GM23338 (cell line): ENCODE results near the gene WSCD2. TPM values are rescaled to one million over a fixed set of nuclear protein-coding genes. Genes with fewer than 3 reads are reported as not detected.

Experiments
- ATAC-seq: fragments of 200-7000 bp; cut with Tn5 transposase; 3 replicates; pipeline ENCODE4 v1.9.1; 2020
- DNase-seq: peaks from one replicate; pipeline ENCODE4 v3.0.0-alpha.2; 2015; ENCODE audit warnings: low spot score
- H2AFZ ChIP-seq: fragments of 200-600 bp; sonication (generic); 2 replicates; pipeline ENCODE4 v1.8.0; 2016; ENCODE audit warnings: antibody characterized with exemption, mild to moderate bottlenecking, moderate library complexity
- H3F3A ChIP-seq: fragments of 200-600 bp; sonication (generic); replicated peaks from 2 replicates; pipeline ENCODE4 v1.8.0; 2017; ENCODE audit warnings: antibody characterized with exemption, mixed run types, low read depth
- H3K27ac ChIP-seq: fragments of 200-600 bp; sonication (generic); 2 replicates; pipeline ENCODE4 v1.6.1; 2016; ENCODE audit warnings: low read depth
- H3K27me3 ChIP-seq: fragments of 200-600 bp; sonication (generic); 2 replicates; pipeline ENCODE4 v1.8.0; 2016; ENCODE audit warnings: mild to moderate bottlenecking, mixed run types, moderate library complexity; ENCODE audit not compliant: insufficient read depth
- H3K36me3 ChIP-seq: fragments of 200-600 bp; sonication (generic); 2 replicates; pipeline ENCODE4 v1.8.0; 2016; ENCODE audit warnings: mild to moderate bottlenecking; ENCODE audit not compliant: insufficient read depth
- H3K4me1 ChIP-seq: fragments of 200-600 bp; sonication (generic); 2 replicates; pipeline ENCODE4 v1.8.0; 2016; ENCODE audit warnings: mild to moderate bottlenecking, moderate library complexity; ENCODE audit not compliant: insufficient read depth
- H3K4me2 ChIP-seq: fragments of 200-600 bp; sonication (generic); 2 replicates; pipeline ENCODE4 v1.7.1; 2017; ENCODE audit warnings: mixed run types
- H3K4me3 ChIP-seq: fragments of 200-600 bp; sonication (generic); 2 replicates; pipeline ENCODE4 v1.6.1; 2016; ENCODE audit warnings: mixed run types
- H3K79me2 ChIP-seq: fragments of 200-600 bp; sonication (generic); replicated peaks from 2 replicates; pipeline ENCODE4 v1.8.0; 2017; ENCODE audit warnings: mild to moderate bottlenecking; ENCODE audit not compliant: insufficient read depth
- H3K9me2 ChIP-seq: fragments of 200-600 bp; sonication (generic); 2 replicates; pipeline ENCODE4 v1.8.0; 2017; ENCODE audit not compliant: insufficient read depth
- H4K20me1 ChIP-seq: fragments of 200-600 bp; sonication (generic); replicated peaks from 2 replicates; pipeline ENCODE4 v1.8.0; 2017; ENCODE audit warnings: mild to moderate bottlenecking; ENCODE audit not compliant: insufficient read depth
- H3K27ac Mint-ChIP-seq: 2 replicates; pipeline ENCODE4 v1.8.0; 2020; ENCODE audit warnings: inconsistent platforms, mild to moderate bottlenecking, moderate library complexity, mixed read lengths
- H3K27me3 Mint-ChIP-seq: 3 replicates; pipeline ENCODE4 v1.8.0; 2022; ENCODE audit warnings: low read depth, mild to moderate bottlenecking, moderate library complexity, mixed read lengths, inconsistent platforms; ENCODE audit not compliant: insufficient read depth, poor library complexity
- H3K36me3 Mint-ChIP-seq: 3 replicates; pipeline ENCODE4 v1.8.0; 2021; ENCODE audit warnings: low read depth, mild to moderate bottlenecking, inconsistent platforms, moderate library complexity, mixed read lengths
- H3K4me1 Mint-ChIP-seq: 3 replicates; pipeline ENCODE4 v1.8.0; 2020; ENCODE audit warnings: mild to moderate bottlenecking, inconsistent platforms, mixed read lengths
- H3K4me3 Mint-ChIP-seq: 3 replicates; pipeline ENCODE4 v1.8.0; 2021; ENCODE audit warnings: moderate library complexity, mild to moderate bottlenecking, inconsistent platforms, mixed read lengths
- H3K9me3 Mint-ChIP-seq: 3 replicates; pipeline ENCODE4 v1.8.0; 2020; ENCODE audit warnings: moderate library complexity, mild to moderate bottlenecking, inconsistent platforms, mixed read lengths
- CREB1 ChIP-seq: fragments of 250-450 bp; sonication (Bioruptor Pico); IDR thresholded peaks from 2 replicates; pipeline ENCODE4 v1.5.0; 2020; ENCODE audit warnings: low read depth, mild to moderate bottlenecking, moderate library complexity
- CTCF ChIP-seq, 2 experiments: fragments of 200-600 bp in 1 of 2; sonication (generic) in 1 of 2; conservative IDR thresholded peaks; 2 replicates each; pipeline versions ENCODE4 v1.5.1 to v1.6.1; 2016 to 2017; ENCODE audit warnings: antibody characterized with exemption in 2 of 2, low read depth in 2 of 2, mild to moderate bottlenecking in 2 of 2, moderate library complexity in 1 of 2
- ETS1 ChIP-seq: IDR thresholded peaks from 2 replicates; pipeline ENCODE4 v1.6.1; 2016; ENCODE audit warnings: antibody characterized with exemption
- EZH2 ChIP-seq: fragments of 200-600 bp; sonication (generic); IDR thresholded peaks from one replicate; pipeline ENCODE4 v1.8.0; 2017; ENCODE audit warnings: antibody characterized with exemption, mild to moderate bottlenecking, low read depth; ENCODE audit not compliant: unreplicated experiment
- EZH2phosphoT487 ChIP-seq: fragments of 200-600 bp; sonication (generic); IDR thresholded peaks from one replicate; pipeline ENCODE4 v1.8.1; 2018; ENCODE audit warnings: antibody characterized with exemption; ENCODE audit not compliant: unreplicated experiment
- JUNB ChIP-seq: IDR thresholded peaks from one replicate; pipeline ENCODE4 v1.6.1; 2016; ENCODE audit warnings: antibody characterized with exemption; ENCODE audit not compliant: unreplicated experiment
- NANOG ChIP-seq: IDR thresholded peaks from 2 replicates; pipeline ENCODE4 v1.6.1; 2016; ENCODE audit warnings: antibody characterized with exemption, borderline replicate concordance
- POLR2AphosphoS5 ChIP-seq: IDR thresholded peaks from 2 replicates; pipeline ENCODE4 v1.6.1; 2016; ENCODE audit warnings: antibody characterized with exemption, low read depth
- REST ChIP-seq: IDR thresholded peaks from one replicate; pipeline ENCODE4 v1.6.1; 2018; ENCODE audit warnings: antibody characterized with exemption; ENCODE audit not compliant: unreplicated experiment
- STAT1 ChIP-seq: IDR thresholded peaks from one replicate; pipeline ENCODE4 v1.6.1; 2016; ENCODE audit warnings: antibody characterized with exemption; ENCODE audit not compliant: unreplicated experiment
- ZNF114 ChIP-seq: fragments of 250-450 bp; sonication (Bioruptor Pico); IDR thresholded peaks from 2 replicates; pipeline ENCODE4 v1.5.0; 2020; ENCODE audit warnings: mild to moderate bottlenecking, moderate library complexity
- ZNF331 ChIP-seq: fragments of 250-450 bp; sonication (Bioruptor Pico); IDR thresholded peaks from 2 replicates; pipeline ENCODE4 v1.5.0; 2020; ENCODE audit warnings: low read depth, mild to moderate bottlenecking, moderate library complexity
- ZNF462 ChIP-seq: fragments of 250-450 bp; sonication (Bioruptor Pico); IDR thresholded peaks from 2 replicates; pipeline ENCODE4 v1.5.0; 2020; ENCODE audit warnings: mild to moderate bottlenecking, moderate library complexity
- polyA plus RNA-seq: library from polyadenylated mRNA; unstranded; fragments of >200 nt; fragmentation: Nextera tagmentation; extraction: Ambion mirVana; gene quantifications from 2 replicates; pipeline ENCODE4 v1.2.1, GENCODE V29; 2016
- total RNA-seq: library from RNA; depleted of rRNA; stranded (reverse); fragments of >200 nt; shearing (Covaris generic); gene quantifications from 2 replicates; pipeline ENCODE4 v1.2.3, GENCODE V29; 2014

WSCD2 gene
- total and polyA plus RNA-seq, 2 experiments from 2014 or later = 0.66 to 3.1 TPM

- Histone ChIP-seq H3K9me2 (no peaks in the 10 kb centered on the region), H3K4me2 (no peak overlapping the region), H3K4me3 (no peak overlapping the region), H2AFZ (no peak overlapping the region), H3K36me3 (no peaks in the 10 kb centered on the region), H3K4me1 (peaks cover 20% of the 10 kb centered on the region), H3K79me2 (no peaks in the 10 kb centered on the region), H4K20me1 (no peaks in the 10 kb centered on the region), H3K27ac (no peak overlapping the region), H3F3A (no peaks in the 10 kb centered on the region), H3K27me3 (no peaks in the 10 kb centered on the region)
- H3K27ac Mint-ChIP-seq = no peak overlapping the region
- no peaks in the 10 kb centered on the region for H3K36me3 Mint-ChIP-seq
- H3K4me1 Mint-ChIP-seq = peaks cover 33% of the 10 kb centered on the region
- ATAC-seq (no peak), DNase-seq (no peak)
- no peak overlapping the region for H3K4me3 Mint-ChIP-seq
- peaks cover 11% of the 10 kb centered on the region for H3K27me3 Mint-ChIP-seq
- no peaks in the 10 kb centered on the region for H3K9me3 Mint-ChIP-seq
- no peak for TF ChIP-seq NANOG
- no peak for TF ChIP-seq REST
- TF ChIP-seq CTCF (conservative IDR thresholded peaks at IDR 0.05; ENCODE audit: low read depth in 2 of 2) = no peak
- TF ChIP-seq JUNB = no peak
- TF ChIP-seq ETS1 = no peak
- TF ChIP-seq POLR2AphosphoS5 = no peak
- TF ChIP-seq ZNF114 (CRISPR knock-in tag) = no peak
- no peak for TF ChIP-seq CREB1 (CRISPR knock-in tag)
- TF ChIP-seq EZH2 = no peak
- TF ChIP-seq STAT1 = no peak
- no peak for TF ChIP-seq ZNF462 (CRISPR knock-in tag)
- TF ChIP-seq EZH2phosphoT487 = no peak
- no peak for TF ChIP-seq ZNF331
Observed at GRCh38 chr12:108210001-108210400, 80.9 kb downstream of the WSCD2 start.
